ENCODE measurements around the gene ANKH.

The ANKH gene

DNA sequence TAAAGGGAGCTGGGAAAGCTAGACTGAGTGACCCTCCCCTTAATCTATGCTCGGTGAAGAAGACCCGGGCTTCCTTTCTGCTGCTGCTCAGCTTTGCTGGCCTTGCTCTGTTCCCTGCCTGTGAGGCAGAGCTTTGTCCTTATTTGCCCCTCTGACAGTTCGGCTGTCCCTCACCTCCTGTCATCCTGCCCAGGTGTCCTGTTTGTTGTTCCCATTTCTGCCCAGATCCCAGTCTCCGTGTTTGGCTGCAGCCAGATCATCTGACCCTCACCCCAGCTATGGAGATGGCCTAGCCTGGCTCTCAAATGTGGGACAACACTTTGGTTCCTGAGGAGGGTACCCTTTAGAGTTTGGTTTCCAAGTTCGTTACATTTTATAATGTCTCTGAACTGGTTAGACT lies 186.8 kb downstream of the ANKH start:
- no peak overlapping the region for H3K27ac ChIP-seq (ENCODE audit: low read length)

DNA sequence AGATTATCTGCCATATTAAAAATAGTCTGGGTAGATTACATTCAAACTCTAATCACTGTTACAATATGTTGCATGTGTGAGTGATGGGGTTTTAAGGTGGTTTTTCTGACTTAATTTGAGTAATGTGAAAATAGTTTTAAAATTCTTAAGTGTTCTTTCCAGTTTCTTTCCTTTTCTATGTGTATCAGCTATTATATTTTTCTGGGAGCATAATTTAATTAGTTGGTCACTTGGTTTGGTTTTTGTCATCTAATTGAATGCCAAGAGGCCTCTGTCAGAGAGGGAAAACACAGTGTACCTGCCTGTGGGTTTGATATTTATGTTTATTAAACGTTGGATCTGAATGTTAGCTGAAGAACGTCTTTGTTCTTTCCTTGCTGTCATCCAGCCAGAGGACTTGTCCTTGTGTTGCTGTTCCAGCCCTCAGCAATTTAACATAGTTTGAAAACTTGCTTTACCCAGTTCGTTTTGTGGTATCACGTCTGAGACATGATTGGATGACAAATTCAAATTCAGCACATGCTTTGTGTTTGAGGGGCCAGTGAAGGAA lies 187.6 kb downstream of the ANKH start:
- Histone ChIP-seq H3K27me3 (ENCODE audit: control insufficient read depth, insufficient read depth, low read length) (no peaks in the 10 kb centered on the region), H3K4me1 (ENCODE audit: control insufficient read depth, low read depth, low read length) (no peaks in the 10 kb centered on the region), H3K27ac (ENCODE audit: low read length) (no peak overlapping the region), H3K9ac (ENCODE audit: low read length) (no peak overlapping the region), H3K9me3 (ENCODE audit: control insufficient read depth, low read depth, low read length) (no peaks in the 10 kb centered on the region), H3K36me3 (ENCODE audit: control insufficient read depth, low read depth, low read length) (peaks cover 43% of the 10 kb centered on the region), H3K4me3 (ENCODE audit: low read length) (no peak overlapping the region)

More for the DNA sequence above, 186.8 kb downstream of the ANKH start:
- Histone ChIP-seq H3K9me3 (ENCODE audit: control insufficient read depth, low read depth, low read length) (no peaks in the 10 kb centered on the region), H3K4me1 (ENCODE audit: control insufficient read depth, low read depth, low read length) (no peaks in the 10 kb centered on the region), H3K36me3 (ENCODE audit: control insufficient read depth, low read depth, low read length) (peaks cover 44% of the 10 kb centered on the region), H3K4me3 (ENCODE audit: low read length) (no peak overlapping the region), H3K27me3 (ENCODE audit: control insufficient read depth, insufficient read depth, low read length) (no peaks in the 10 kb centered on the region), H3K9ac (ENCODE audit: low read length) (no peak overlapping the region)

DNA sequence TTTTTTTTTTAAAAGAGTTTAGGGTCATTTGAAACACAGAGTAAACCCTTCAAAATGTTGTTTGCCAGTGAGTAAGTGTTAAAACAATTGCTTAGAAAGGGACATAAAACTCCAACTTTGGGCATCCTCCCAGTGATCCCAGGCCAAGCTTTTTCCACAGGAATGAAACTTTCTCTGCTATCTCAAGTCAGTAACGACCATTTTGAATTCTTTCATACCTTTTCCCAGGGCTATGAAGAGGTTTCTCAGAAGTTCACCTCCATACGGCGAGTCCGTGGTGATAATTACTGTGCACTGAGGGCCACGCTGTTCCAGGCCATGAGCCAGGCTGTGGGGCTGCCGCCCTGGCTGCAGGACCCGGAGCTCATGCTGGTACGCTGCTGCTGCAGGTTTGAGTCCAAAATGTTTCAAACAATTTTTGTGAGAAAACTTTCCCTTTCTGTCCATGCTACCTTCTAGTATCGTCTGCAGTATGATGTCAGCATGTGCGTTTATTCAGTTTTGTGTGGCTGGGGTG lies 190.3 kb downstream of the ANKH start:
- no peaks in the 10 kb centered on the region for H3K4me1 ChIP-seq (ENCODE audit: control insufficient read depth, low read depth, low read length)
- H3K27me3 ChIP-seq (ENCODE audit: control insufficient read depth, insufficient read depth, low read length), result no peaks in the 10 kb centered on the region
- H3K36me3 ChIP-seq (ENCODE audit: control insufficient read depth, low read depth, low read length), result peaks cover 30% of the 10 kb centered on the region
- H3K27ac ChIP-seq (ENCODE audit: low read length), result no peak overlapping the region
- H3K9me3 ChIP-seq (ENCODE audit: control insufficient read depth, low read depth, low read length), result no peaks in the 10 kb centered on the region
- H3K4me3 ChIP-seq (ENCODE audit: low read length), result no peak overlapping the region
- no peak overlapping the region for H3K9ac ChIP-seq (ENCODE audit: low read length)

DNA sequence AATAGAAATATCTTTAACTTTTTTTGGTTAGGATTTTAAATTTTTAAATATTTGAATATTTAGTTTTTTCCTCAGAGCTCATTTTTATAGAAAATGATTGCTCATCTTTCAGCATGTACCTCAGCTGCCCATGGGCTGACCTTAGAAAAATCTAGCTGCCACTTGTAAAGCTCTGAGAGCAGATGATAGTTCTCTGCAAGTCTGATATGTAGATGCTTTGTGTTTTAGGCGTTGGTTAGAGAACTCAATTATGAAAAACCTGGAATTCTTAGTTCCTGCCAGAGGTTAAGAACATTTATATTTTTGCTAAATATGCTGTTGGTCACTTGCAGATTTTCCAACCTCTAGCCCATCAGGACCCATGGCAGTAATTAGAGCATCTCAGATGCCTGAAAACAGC lies 192.0 kb downstream of the ANKH start:
- no peak overlapping the region for H3K27ac ChIP-seq (ENCODE audit: low read length)
- H3K36me3 ChIP-seq (ENCODE audit: control insufficient read depth, low read depth, low read length), result peaks cover 30% of the 10 kb centered on the region
- H3K4me3 ChIP-seq (ENCODE audit: low read length), result no peak overlapping the region
- no peaks in the 10 kb centered on the region for H3K4me1 ChIP-seq (ENCODE audit: control insufficient read depth, low read depth, low read length)
- no peaks in the 10 kb centered on the region for H3K9me3 ChIP-seq (ENCODE audit: control insufficient read depth, low read depth, low read length)
- no peaks in the 10 kb centered on the region for H3K27me3 ChIP-seq (ENCODE audit: control insufficient read depth, insufficient read depth, low read length)
- no peak overlapping the region for H3K9ac ChIP-seq (ENCODE audit: low read length)

DNA sequence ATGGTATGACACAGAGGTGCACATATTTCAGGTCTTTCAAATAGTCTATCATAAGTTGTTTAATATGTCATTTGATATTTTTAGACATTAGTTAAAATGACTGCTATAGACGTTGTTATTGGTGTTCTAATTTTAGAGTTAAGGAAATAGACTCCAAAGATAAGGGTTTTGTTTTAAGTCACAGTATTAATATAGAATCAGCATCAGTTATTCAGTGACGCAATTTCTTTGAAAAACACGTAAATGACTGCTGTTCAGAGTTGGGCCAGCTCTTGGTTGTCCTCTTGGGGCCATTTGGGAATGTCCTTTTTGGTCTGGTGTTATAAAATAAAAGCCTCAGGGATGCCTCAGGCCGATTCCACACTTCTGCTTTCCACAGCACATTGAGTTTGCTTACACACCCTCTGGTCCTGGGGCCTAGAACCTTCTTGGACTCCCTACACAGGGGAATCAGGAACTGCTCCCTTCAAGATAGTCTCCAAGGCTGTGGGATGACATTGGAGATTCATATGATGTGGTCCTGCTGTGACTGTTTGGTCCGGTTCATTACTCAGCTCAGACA lies 192.7 kb downstream of the ANKH start:
- Histone ChIP-seq H3K9ac (ENCODE audit: low read length) (no peak overlapping the region), H3K27me3 (ENCODE audit: control insufficient read depth, insufficient read depth, low read length) (no peaks in the 10 kb centered on the region), H3K36me3 (ENCODE audit: control insufficient read depth, low read depth, low read length) (peaks cover 30% of the 10 kb centered on the region), H3K9me3 (ENCODE audit: control insufficient read depth, low read depth, low read length) (no peaks in the 10 kb centered on the region), H3K4me1 (ENCODE audit: control insufficient read depth, low read depth, low read length) (peaks cover 3% of the 10 kb centered on the region), H3K27ac (ENCODE audit: low read length) (no peak overlapping the region), H3K4me3 (ENCODE audit: low read length) (no peak overlapping the region)

DNA sequence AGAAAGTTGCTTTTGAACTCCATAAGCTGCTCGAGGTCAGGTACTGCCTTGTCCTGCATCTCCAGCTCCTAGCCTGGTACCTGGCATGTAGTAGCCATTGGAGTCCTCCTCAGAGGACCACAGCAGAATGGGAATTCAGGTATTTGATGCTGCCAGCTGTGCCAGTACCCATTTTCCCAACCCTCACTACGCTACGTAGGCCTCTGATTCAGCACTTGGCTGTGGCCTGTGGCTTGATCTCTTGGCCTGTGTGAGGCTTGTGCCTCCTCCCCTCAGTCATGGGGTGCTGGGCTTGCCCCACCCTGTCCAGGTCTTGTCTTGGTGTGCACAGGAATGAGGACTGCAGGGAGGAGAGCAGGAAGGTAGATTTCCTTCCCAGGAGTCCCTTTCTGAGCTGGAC lies 195.3 kb downstream of the ANKH start:
- H3K9me3 ChIP-seq (ENCODE audit: control insufficient read depth, low read depth, low read length), result no peaks in the 10 kb centered on the region
- peaks cover 19% of the 10 kb centered on the region for H3K4me1 ChIP-seq (ENCODE audit: control insufficient read depth, low read depth, low read length)
- no peak overlapping the region for H3K4me3 ChIP-seq (ENCODE audit: low read length)
- no peak overlapping the region for H3K9ac ChIP-seq (ENCODE audit: low read length)
- no peaks in the 10 kb centered on the region for H3K27me3 ChIP-seq (ENCODE audit: control insufficient read depth, insufficient read depth, low read length)
- peaks cover 11% of the 10 kb centered on the region for H3K36me3 ChIP-seq (ENCODE audit: control insufficient read depth, low read depth, low read length)
- H3K27ac ChIP-seq (ENCODE audit: low read length), result peak overlapping the region; percentile 15

DNA sequence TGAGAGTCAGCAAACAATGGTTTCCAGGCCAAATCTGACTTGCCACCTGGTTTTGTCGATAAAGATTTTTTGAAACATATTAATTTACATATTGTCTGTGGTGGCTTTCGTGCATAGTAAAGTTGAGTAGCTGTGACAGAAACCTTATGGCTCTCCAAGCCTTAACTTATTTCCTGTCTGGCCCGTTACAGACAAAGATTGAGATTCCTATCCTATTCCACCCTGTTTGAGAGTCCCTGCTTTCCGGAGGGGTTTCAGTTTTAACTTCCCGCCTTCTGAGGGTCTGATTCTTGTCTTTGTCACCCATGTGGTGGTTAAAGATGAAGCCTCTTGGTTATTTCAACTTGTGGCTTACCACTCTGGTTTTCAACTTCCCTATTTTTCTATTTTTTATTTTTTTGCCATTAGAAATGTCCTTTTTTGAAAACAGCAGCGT lies 195.7 kb downstream of the ANKH start:
- H3K27me3 ChIP-seq (ENCODE audit: control insufficient read depth, insufficient read depth, low read length), result no peaks in the 10 kb centered on the region
- peaks cover 8% of the 10 kb centered on the region for H3K36me3 ChIP-seq (ENCODE audit: control insufficient read depth, low read depth, low read length)
- peaks cover 19% of the 10 kb centered on the region for H3K4me1 ChIP-seq (ENCODE audit: control insufficient read depth, low read depth, low read length)
- no peaks in the 10 kb centered on the region for H3K9me3 ChIP-seq (ENCODE audit: control insufficient read depth, low read depth, low read length)
- H3K27ac ChIP-seq (ENCODE audit: low read length), result no peak overlapping the region
- no peak overlapping the region for H3K4me3 ChIP-seq (ENCODE audit: low read length)
- H3K9ac ChIP-seq (ENCODE audit: low read length), result no peak overlapping the region

DNA sequence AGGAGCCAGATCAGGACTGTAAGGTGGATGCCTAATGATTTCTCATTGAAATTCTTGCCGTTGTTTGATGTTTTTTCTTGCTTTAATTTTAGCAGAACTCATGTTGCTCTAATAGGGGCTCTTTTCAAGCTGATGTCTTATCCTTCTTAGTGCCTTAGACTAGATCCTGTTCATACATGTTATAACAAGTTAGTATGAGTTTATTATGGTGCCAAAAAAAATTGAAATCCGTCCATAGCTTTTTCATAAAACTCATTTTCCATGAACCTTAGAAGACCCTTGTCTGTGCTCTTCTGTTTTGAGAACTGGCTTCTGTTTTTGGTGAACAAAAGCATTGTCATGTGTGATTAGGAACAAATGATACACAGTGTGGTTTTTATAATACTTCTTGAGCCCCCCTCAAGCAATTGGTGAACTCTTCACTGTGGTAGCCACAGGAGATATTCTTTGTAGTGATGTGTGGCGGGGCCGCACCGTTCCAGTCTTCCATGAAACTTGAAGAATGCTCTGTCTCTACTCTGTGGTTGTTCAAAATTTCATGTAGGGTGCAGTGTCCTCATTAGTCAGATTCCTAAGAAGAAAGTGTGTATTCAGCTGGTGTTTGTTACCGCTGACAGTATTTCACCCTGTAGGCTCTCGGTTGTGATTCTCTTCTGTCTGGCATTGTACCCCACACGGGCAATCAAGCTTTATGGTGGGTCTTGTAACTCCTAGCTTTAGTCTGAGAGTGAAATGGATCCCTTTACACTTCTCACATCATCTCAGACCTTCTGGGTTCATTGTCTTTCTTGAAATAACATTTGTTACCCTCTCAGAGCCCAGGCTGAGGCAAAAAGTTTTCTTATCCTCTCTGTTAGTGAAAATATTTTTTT lies 196.4 kb downstream of the ANKH start:
- no peak overlapping the region for H3K9ac ChIP-seq (ENCODE audit: low read length)
- H3K27me3 ChIP-seq (ENCODE audit: control insufficient read depth, insufficient read depth, low read length), result no peaks in the 10 kb centered on the region
- no peak overlapping the region for H3K4me3 ChIP-seq (ENCODE audit: low read length)
- peaks cover 19% of the 10 kb centered on the region for H3K4me1 ChIP-seq (ENCODE audit: control insufficient read depth, low read depth, low read length)
- H3K36me3 ChIP-seq (ENCODE audit: control insufficient read depth, low read depth, low read length), result peaks cover 8% of the 10 kb centered on the region
- no peak overlapping the region for H3K27ac ChIP-seq (ENCODE audit: low read length)
- no peaks in the 10 kb centered on the region for H3K9me3 ChIP-seq (ENCODE audit: control insufficient read depth, low read depth, low read length)

DNA sequence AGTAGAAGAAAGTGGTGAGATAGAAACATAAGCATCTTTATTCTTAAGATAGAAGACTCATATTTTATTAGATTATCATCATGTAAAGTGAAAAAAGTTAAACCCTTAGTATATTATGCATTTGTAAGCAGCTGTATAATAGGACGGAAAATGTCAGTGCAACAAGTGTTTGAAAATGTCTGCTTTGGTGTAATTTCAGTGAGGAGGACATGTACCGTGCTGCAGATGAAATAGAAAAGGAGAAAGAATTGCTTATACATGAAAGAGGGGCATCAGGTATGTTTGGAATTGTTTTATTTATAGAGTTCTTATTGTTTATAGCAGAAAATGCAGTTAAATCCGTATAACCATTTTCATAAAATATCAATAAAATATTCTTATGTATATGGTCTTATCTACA lies 198.1 kb downstream of the ANKH start:
- no peak overlapping the region for H3K27ac ChIP-seq (ENCODE audit: low read length)
- no peak overlapping the region for H3K9ac ChIP-seq (ENCODE audit: low read length)
- H3K36me3 ChIP-seq (ENCODE audit: control insufficient read depth, low read depth, low read length), result no peaks in the 10 kb centered on the region
- H3K4me3 ChIP-seq (ENCODE audit: low read length), result no peak overlapping the region
- H3K4me1 ChIP-seq (ENCODE audit: control insufficient read depth, low read depth, low read length), result peaks cover 19% of the 10 kb centered on the region
- no peaks in the 10 kb centered on the region for H3K27me3 ChIP-seq (ENCODE audit: control insufficient read depth, insufficient read depth, low read length)
- H3K9me3 ChIP-seq (ENCODE audit: control insufficient read depth, low read depth, low read length), result no peaks in the 10 kb centered on the region

DNA sequence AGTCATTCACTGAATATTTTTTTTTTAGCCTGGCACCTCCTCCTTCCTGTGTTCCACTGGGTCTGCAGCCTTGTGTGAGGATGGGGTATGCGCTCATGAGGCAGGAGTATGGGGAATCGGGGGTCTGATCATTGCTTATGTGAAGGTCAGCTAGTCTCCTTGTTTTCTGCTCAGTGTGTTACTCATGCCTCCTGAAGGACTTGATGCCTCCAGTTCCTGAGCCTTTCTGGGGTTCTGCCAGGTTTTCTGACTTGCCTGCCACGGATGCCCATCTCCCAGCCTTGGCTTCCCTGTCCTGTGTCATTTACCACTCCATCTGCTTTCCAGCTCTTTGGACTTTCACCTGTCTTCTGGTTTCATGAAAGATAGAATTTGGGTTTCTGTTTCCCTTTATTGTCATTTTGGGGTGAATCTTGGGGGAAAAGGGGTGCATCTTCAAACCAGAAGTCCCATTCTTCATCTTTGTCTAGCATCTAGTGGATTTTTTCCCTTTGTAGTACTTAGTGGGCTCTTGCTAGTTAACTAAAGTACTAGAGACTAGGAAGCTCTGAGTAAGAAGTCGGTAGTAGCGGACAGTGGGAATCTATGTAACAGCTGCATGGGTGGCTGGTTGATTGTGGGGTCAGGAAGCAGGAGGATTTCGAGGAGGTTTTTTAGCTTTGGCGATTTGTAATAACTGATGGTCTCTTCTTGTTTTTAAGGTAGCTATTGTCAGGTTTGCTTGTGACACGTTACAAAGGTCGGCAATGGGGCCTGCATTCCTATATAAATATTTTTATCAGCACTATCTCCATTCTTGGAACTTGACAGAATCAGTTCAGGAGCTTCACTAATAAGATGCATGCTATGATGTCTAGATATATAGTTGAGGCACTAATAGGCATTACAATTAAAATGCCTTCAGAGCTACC lies 198.8 kb downstream of the ANKH start:
- Histone ChIP-seq H3K9me3 (ENCODE audit: control insufficient read depth, low read depth, low read length) (no peaks in the 10 kb centered on the region), H3K27me3 (ENCODE audit: control insufficient read depth, insufficient read depth, low read length) (no peaks in the 10 kb centered on the region), H3K9ac (ENCODE audit: low read length) (no peak overlapping the region), H3K36me3 (ENCODE audit: control insufficient read depth, low read depth, low read length) (no peaks in the 10 kb centered on the region), H3K4me1 (ENCODE audit: control insufficient read depth, low read depth, low read length) (peaks cover 19% of the 10 kb centered on the region), H3K4me3 (ENCODE audit: low read length) (no peak overlapping the region), H3K27ac (ENCODE audit: low read length) (no peak overlapping the region)

DNA sequence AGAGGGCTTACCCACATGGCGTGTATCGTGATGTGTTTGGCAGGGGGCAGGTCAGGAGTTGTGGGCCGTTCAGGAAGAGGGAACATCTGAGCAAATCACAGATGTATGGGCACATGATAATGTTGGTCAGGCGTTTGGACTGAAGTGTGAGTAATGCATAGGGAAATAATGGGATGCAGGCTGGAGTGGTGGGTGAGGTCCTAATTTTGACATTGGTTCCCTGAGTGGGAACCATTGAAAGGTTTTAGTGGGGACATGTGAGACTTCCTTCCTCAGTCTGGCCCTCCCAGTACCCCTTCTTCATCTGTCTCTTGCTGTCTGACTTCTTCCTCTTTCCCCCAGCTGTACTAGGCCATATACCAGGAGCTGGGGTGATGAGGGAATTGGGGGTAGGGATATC lies 199.5 kb downstream of the ANKH start:
- H3K27ac ChIP-seq (ENCODE audit: low read length), result no peak overlapping the region
- no peak overlapping the region for H3K4me3 ChIP-seq (ENCODE audit: low read length)

More for the DNA sequence above, 199.5 kb downstream of the ANKH start:
- H3K9ac ChIP-seq (ENCODE audit: low read length), result no peak overlapping the region
- H3K36me3 ChIP-seq (ENCODE audit: control insufficient read depth, low read depth, low read length), result no peaks in the 10 kb centered on the region
- H3K4me1 ChIP-seq (ENCODE audit: control insufficient read depth, low read depth, low read length), result peaks cover 19% of the 10 kb centered on the region
- no peaks in the 10 kb centered on the region for H3K27me3 ChIP-seq (ENCODE audit: control insufficient read depth, insufficient read depth, low read length)
- no peaks in the 10 kb centered on the region for H3K9me3 ChIP-seq (ENCODE audit: control insufficient read depth, low read depth, low read length)
